CD4-positive, alpha-beta T cell treated with Interleukin-10 for 1 hour (primary cell): ENCODE results near the gene TUBB3.

Source experiments
- DNase-seq: peaks from one replicate; pipeline ENCODE4 v3.0.0-alpha.2; 2020

TUBB3 gene

GRCh38 chr16:89971495-89972243 is 48.5 kb downstream of the TUBB3 start:
- no peak for DNase-seq

GRCh38 chr16:89972244-89973234 is 49.4 kb downstream of the TUBB3 start:
- DNase-seq = peak; percentile 93

- no peak for DNase-seq
Observed at GRCh38 chr16:89973235-89973634, 50.1 kb downstream of the TUBB3 start.

GRCh38 chr16:89973654-89974335 is 50.7 kb downstream of the TUBB3 start:
- DNase-seq = no peak

DNA sequence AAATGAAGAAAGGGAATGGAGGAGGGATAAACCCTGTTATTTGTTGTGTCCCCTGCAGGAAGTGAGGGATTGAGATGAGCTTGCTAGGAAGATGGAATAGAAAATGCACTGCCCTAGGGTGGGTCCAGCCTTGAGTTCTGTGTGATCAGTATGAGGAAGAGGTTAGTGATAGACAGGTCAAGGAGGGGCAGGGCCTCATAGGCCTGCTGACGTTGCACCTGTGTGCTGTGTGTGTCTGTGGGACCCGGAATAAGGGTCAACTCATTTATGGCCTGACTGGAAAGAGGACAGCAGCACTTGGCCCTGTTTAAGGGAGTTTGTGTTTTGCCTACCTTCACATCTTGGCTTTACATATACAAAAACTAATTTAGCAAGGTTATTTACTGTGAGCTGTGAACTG is 51.7 kb downstream of the TUBB3 start:
- DNase-seq = no peak

DNA sequence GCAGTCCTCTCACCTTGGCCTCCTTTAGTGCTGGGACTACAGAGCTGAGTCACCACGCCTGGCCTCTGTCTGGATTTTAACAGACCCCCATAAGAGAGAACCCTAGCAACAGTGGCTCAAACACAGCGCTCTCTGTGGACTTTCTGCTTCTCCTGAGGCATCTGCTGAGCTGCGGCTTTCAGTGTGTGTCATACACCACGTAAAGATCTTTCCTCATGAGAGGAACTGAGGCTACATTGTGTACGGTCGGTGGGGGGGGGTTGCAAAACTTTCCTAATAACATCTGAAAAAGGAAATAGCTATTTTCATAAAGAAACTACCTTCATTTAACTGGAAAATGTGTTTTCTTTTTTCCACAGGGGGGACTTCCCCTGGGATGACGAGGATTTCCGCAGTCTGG is 58.3 kb downstream of the TUBB3 start:
- DNase-seq = no peak

GRCh38 chr16:89982318-89982717 is 59.2 kb downstream of the TUBB3 start:
- DNase-seq = no peak

DNA sequence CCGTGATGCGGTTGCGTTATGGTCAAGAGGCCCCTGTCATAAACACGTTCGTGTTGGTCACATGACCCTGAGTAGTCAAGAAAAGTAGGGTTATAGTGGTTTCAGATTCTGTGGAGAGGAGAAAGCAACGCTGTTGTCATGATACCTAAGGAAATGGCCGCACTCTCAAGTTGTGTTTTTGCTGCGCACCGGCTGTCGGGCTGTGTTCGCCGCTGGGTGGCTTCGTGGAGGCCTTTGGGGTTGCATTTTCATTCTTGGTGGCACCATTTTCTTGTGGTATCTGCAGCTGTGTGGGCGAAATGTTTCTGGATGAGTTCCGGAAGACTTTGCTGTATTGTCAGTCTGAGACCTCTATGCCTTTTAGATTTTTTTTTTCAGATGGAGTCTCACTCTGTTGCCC is 60.4 kb downstream of the TUBB3 start:
- no peak for DNase-seq

- no peak for DNase-seq
Observed at GRCh38 chr16:89984216-89984615, 61.1 kb downstream of the TUBB3 start.

DNA sequence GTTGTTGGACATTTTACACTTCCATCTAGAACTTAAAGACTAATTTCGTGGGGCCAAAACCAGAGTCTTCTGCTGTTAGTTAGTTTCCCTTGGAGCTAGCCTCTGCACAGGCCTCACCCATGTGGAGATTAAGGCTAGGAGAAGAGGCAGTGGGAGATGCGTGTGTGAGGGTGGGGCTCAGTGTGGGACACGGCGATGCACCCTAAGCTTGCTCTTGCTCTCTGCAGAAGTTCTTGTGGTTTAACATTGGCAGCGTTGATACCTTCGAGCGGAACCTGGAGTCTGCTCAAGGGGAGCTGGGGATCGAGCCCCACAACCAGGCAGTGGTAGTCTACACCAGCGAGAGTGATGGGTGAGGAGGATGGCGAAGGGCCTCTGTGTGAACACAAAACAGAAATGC is 62.1 kb downstream of the TUBB3 start:
- no peak for DNase-seq
